ENCODE measurements around the gene C6orf62.
"Not testable (repeated sequence)": the region's sequence is repeated elsewhere in the genome, so short reads cannot be mapped to it uniquely, and the experiment has no call there.

- not testable (repeated sequence) for TF ChIP-seq RAD21 (conservative IDR thresholded peaks at IDR 0.05 in 1 of 2, IDR thresholded peaks at IDR 0.05 in 1 of 2); REST (IDR thresholded peaks at IDR 0.05); CTCF (IDR thresholded peaks at IDR 0.05); SREBF2 (IDR thresholded peaks at IDR 0.05); POLR2A (IDR thresholded peaks at IDR 0.05; ENCODE audit: low read length); JUNB (IDR thresholded peaks at IDR 0.05); PHF8 (IDR thresholded peaks at IDR 0.05; ENCODE audit: borderline replicate concordance, low read depth)
Measured at GRCh38 chr6:24765968-24766367, 47.0 kb upstream of the C6orf62 start.

Measured in A549 (cell line).